ENCODE measurements around the gene FAM131A. TPM values are rescaled to one million over a fixed set of nuclear protein-coding genes. Genes with fewer than 3 reads are reported as not detected.

FAM131A gene
- total RNA-seq, 1 donor from 2014 or later, result 51.4 TPM

- no peaks in the 10 kb centered on the region for H3K36me3 Mint-ChIP-seq (ENCODE audit: unreplicated experiment)
- no peak overlapping the region for H3K4me3 Mint-ChIP-seq (ENCODE audit: unreplicated experiment)
- peaks cover 7% of the 10 kb centered on the region for H3K9me3 Mint-ChIP-seq (ENCODE audit: unreplicated experiment)
- DNase-seq, result no peak
- H3K27ac Mint-ChIP-seq (ENCODE audit: unreplicated experiment), result no peak overlapping the region
- peaks cover 15% of the 10 kb centered on the region for H3K4me1 Mint-ChIP-seq (ENCODE audit: low read depth, unreplicated experiment)
- H3K27me3 Mint-ChIP-seq (ENCODE audit: unreplicated experiment), result peaks cover 9% of the 10 kb centered on the region
- no peak for TF ChIP-seq CTCF (IDR thresholded peaks at IDR 0.05; ENCODE audit: partially characterized antibody, unreplicated experiment)
These were observed 10.1 kb downstream of the FAM131A start for GRCh38 chr3:184347321-184348056.

- H3K9me3 Mint-ChIP-seq (ENCODE audit: unreplicated experiment), result peaks cover 7% of the 10 kb centered on the region
- peaks cover 9% of the 10 kb centered on the region for H3K27me3 Mint-ChIP-seq (ENCODE audit: unreplicated experiment)
- H3K27ac Mint-ChIP-seq (ENCODE audit: unreplicated experiment), result no peak overlapping the region
- no peaks in the 10 kb centered on the region for H3K36me3 Mint-ChIP-seq (ENCODE audit: unreplicated experiment)
- H3K4me3 Mint-ChIP-seq (ENCODE audit: unreplicated experiment), result no peak overlapping the region
- peaks cover 15% of the 10 kb centered on the region for H3K4me1 Mint-ChIP-seq (ENCODE audit: low read depth, unreplicated experiment)
- TF ChIP-seq CTCF (IDR thresholded peaks at IDR 0.05; ENCODE audit: partially characterized antibody, unreplicated experiment), result no peak
- no peak for DNase-seq
These were observed 10.6 kb downstream of the FAM131A start for GRCh38 chr3:184348057-184348382.

- Mint-ChIP-seq H3K27me3 (ENCODE audit: unreplicated experiment) (peaks cover 9% of the 10 kb centered on the region), H3K4me3 (ENCODE audit: unreplicated experiment) (no peak overlapping the region), H3K4me1 (ENCODE audit: low read depth, unreplicated experiment) (peaks cover 15% of the 10 kb centered on the region), H3K36me3 (ENCODE audit: unreplicated experiment) (no peaks in the 10 kb centered on the region), H3K27ac (ENCODE audit: unreplicated experiment) (no peak overlapping the region), H3K9me3 (ENCODE audit: unreplicated experiment) (peaks cover 7% of the 10 kb centered on the region)
- no peak for TF ChIP-seq CTCF (IDR thresholded peaks at IDR 0.05; ENCODE audit: partially characterized antibody, unreplicated experiment)
- no peak for DNase-seq
These were observed 12.4 kb downstream of the FAM131A start for GRCh38 chr3:184349563-184350470.

GRCh38 chr3:184350618-184351017 is 13.2 kb downstream of the FAM131A start:
- Mint-ChIP-seq H3K36me3 (ENCODE audit: unreplicated experiment) (no peaks in the 10 kb centered on the region), H3K27ac (ENCODE audit: unreplicated experiment) (no peak overlapping the region), H3K27me3 (ENCODE audit: unreplicated experiment) (peaks cover 10% of the 10 kb centered on the region), H3K4me1 (ENCODE audit: low read depth, unreplicated experiment) (peaks cover 11% of the 10 kb centered on the region), H3K4me3 (ENCODE audit: unreplicated experiment) (no peak overlapping the region), H3K9me3 (ENCODE audit: unreplicated experiment) (peaks cover 7% of the 10 kb centered on the region)
- no peak for TF ChIP-seq CTCF (IDR thresholded peaks at IDR 0.05; ENCODE audit: partially characterized antibody, unreplicated experiment)
- DNase-seq, result no peak

All from glutamatergic neuron (in vitro differentiated cells).